Stimulated activated CD4-positive, alpha-beta T cell treated with anti-CD3 and anti-CD28 coated beads, Interleukin-4, amount 100 ng/mL, for 1 hour (primary cell): ENCODE measurements around the gene IRAK3.
"Not testable (repeated sequence)": the region's sequence is repeated elsewhere in the genome, so short reads cannot be mapped to it uniquely, and the experiment has no call there.

Experiments used
- DNase-seq: peaks from one replicate; pipeline ENCODE4 v3.0.0-alpha.2; 2020

The IRAK3 gene

DNA sequence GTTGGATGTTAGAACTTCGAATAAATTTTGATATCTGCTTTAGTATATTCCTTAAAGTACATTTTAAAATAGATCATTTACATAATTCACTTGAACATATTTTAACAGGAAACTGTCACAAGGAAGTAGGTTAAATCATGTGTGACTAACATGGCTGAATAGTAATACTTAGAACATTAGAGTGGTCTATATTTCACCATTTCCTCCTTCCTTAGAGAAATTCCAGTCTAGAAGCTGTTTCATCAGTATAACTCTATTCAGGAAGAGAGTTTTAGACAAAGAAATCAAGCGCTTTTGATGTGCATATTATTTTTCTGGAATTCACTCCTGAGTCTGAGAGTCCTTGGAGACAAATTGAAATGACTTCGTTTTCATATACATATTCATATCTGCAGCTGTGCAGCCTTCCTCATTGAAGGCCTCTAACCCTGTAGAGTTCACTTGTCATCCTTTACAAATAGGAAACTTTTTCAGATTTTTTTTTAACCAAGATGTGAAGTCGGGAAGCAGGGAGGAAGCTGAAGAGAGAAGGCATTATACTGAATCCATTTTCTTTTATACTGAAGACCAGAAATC is 28.4 kb downstream of the IRAK3 start:
- no peak for DNase-seq

DNA sequence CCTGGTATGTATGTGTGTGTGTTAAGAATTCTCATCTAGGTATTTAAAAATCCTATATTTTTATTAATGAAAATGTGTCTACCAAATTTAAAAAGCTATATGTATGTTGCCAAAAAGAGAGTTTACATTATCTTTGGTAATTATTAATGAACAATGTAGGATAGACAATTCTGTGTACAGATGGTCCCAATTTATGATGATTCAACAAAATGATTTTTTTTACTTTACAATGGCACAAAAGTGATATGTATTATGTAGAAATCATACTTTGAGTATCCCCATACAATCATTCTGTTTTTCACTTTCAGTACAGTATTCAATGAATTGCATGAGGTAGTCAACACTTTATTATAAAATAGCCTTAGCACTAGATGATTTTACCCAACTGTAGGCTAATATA is 39.4 kb downstream of the IRAK3 start:
- DNase-seq, result no peak

DNA sequence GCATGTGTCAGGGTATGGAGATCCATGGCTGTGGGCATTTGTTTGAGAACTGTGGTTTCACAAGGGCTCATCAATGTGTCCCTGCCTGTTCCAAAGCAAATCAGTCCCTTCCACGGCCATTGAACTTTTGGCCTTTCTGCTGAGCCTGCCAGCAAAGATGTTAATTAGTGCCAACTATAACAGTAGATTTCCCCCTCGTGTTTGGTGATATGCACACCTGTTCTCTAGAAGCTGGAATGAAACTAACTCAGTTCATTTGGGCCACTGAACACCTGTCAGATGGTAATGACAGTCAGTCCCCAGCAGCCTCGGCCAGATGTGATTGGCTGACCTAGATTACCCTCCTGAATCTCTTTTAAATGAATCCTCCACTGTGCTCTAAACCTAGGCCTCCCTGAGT is 43.2 kb downstream of the IRAK3 start:
- DNase-seq, result no peak

DNA sequence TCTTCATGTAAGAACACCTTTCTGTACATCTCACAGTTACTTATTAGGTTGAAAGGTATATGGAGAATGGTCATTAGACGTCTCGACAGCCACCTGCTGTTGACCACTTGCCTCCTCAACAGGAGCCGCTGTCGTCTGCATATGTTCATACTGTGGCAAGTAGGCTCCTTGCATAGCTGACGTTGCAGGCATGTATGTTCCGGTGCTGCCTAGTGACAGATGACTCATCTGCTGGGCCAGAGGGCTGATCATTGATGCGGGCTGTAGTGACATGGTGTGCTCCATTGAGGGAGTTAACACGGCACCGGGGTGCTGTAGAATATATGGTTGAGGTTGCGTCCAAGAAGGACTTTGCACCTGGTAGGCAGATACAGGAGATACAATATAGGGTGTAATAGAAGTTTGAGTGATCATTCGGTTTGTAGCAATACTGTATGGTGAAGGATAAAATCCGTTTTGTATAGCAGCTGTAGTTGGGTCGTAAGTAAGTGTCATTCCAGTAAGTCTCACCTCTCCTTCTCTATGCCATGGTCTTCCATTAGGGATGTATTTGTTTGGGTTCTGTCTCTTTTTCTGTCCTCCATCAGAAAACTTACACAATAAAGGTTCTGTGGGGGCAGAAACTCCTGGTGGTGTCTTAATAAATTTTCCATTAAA is 45.2 kb downstream of the IRAK3 start:
- peak; percentile 15 for DNase-seq

DNA sequence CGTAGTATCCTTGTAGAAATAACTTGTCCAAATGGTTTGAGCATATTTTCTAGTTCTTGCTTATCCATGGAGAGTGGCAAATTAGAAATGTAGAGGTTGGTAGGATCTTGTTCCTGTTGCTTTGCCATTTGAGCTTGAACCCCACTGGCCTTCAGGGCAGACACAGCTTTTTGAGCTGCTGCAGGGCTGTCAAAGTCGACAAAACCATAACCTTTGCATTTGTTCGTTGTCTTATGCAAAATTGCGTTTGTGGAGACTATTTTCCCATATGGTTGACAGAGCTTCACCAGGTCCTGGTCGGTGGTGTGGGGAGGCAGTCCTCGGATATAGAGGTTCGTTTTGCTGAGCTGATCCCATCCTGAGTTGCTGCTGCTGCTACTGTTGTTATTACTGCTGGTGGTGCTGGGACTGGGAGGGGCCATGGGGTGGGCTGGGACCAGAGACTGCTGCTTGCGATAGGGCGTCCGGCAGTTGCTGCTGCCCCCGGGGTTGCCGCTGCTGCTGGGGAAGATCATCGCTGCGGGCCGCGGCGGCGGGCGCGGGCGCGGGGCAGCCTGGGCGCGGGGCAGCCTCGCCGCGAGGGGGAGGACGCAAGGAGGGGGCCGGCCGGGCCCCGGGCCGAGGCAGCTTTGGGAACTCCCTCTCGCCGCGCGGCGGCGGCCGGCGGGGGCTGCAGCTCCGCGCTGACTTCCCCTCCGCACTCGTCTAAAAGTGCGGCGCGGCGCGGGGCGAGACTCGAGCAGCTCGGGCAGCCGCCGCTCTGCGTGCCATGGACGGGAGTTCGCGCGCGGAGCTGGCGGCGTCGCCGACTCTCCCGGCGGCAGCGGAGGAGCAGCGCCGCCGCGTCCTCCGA is 46.0 kb downstream of the IRAK3 start:
- peak; percentile 40 for DNase-seq

DNA sequence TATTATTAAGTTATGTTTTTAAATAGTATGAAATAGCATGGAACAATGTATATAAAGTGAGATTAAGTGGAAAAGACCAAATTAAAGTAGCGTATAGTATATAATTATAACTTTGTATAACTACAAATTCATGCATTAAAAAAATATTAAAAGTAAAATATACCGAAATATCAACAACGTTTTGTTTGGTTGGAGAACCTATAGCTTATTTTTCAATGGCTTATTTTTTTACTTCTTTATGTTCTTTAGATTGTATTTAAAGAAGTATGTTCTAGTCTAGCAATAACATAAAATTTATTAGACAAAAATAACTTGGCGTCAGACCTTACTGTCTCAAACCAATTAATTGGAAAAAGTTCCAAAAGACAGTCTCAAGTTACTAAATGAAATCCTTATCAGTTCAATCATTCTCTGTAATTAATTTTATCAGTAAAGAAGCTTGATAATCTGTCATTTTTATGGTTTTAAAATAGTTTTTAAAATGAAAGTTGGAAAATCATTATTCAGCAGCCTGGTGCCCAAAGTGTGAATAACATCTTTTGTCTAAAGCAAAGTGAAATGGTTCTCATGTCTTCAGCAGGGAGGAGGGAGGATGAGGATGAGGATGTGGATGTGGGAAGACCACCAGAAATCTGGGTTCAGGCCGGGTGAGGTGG is 46.7 kb downstream of the IRAK3 start:
- no peak for DNase-seq

DNA sequence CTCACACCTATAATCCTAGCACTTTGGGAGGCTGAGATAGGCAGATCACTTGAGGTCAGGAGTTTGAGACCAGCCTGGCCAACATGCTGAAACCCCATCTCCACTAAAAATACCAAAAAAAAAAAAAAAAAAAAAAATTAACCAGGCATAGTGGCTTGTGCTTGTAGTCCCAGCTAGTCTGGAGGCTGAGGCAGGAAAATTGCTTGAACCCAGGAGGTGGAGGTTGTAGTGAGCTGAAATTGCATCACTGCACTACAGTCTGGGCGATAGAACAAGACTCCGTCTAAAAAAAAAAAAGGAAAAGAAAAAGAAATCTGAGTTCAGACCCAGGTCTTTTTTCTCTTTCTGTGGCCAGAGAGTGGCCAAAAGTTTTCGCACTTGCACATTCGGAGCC is 47.3 kb downstream of the IRAK3 start:
- DNase-seq, result not testable (repeated sequence)

DNA sequence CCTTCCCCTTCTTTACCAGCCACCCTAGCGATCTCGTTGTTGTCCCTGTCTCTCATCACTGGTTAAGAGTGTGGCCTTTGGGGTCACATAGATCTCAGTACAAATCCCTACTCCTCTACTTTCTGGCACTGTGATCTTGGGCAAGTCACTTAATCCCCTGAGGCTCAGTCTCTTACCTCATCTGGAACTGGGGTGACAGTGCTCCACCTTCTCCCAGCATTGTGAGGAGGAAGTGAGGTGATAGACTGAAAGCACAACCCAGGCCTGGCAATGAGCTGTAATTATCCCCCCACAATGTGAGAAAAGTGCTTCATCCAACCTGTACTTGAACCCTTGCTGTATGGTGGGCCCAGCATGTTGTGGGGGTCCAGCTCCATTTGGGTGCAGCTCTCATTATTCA is 48.0 kb downstream of the IRAK3 start:
- no peak for DNase-seq

DNA sequence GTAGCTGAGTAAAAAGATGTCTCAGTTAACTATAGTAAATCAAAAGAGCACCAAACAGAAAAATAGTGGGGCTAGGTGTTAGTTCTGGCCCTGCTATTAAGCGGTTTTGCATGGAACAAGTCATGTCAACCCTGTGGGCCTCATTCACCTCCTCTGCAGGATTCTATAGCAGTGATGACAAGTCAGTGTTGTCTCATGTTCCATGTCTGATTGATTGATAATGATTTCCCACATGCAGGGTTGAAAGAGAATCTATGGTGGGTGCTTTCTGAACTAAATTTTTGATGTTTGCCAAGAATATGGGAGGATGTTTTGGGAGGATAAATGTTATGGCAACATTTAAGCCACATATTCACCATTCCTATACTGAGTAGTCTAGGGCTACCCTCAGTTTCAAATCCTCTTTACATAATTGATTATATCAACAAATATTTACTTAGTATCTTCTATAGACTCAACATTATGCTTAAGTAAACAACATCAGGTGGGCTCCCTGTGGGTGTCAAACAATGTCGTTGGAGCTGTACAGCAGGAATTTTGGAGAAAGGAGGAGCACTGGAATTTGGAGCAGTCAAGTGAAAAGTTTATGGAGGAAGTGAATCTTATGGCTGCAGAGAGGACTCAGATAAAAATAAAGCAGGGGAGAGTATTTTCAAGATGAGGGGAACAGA is 48.6 kb downstream of the IRAK3 start:
- DNase-seq, result no peak

DNA sequence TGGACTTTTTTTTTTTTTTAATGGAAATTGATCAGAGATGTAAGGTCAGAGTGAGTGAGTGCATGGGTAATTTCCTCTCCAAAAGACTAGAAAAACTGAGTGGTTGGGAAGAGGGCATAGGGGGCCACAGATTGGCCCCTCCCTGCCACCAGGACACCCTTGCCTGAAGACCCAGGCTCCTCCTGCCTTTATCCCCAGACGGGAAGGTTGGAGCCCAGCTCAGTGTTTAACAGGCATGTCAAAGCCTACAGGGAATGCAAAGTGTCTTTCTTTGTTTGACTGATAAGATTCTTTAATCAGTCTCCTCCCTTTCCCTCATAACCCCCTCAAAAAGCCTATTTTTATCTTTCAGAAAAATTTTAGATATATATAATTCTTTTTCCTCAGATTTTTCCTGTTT is 50.3 kb downstream of the IRAK3 start:
- DNase-seq, result no peak

DNA sequence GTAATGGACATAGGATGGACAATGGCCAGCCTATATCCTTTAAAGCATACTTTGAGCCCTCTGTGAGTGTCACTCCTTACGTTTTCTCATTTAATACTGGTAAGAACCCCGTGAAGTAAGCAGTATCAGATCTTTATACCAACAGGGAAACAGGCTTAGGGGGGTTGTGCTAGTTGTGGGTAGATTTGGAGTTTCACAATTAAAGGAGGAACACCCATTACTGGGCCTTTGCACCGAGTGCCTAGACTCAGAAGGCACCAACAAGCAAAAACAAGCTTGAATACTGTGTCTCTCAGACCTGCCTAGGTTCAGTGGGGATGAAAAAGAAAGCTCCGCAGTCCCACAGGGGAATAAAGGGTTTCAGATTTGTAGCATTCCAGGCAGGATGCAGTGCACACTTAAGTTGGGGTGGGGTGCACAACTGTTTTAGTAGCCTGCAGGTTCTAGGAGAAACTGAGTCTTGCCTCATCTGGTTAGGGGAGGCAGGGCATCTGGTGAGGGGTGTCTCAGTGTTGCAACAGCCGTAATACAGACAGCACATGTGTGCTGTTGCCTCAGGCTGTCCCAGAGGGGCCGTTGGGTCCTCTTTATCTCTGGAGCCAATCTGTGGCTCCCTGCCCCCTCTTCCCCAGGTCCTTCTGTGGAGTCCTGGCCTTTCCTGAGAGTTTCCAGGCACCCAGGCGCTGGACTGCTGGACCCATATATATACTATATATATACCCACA is 51.2 kb downstream of the IRAK3 start:
- DNase-seq, result no peak

DNA sequence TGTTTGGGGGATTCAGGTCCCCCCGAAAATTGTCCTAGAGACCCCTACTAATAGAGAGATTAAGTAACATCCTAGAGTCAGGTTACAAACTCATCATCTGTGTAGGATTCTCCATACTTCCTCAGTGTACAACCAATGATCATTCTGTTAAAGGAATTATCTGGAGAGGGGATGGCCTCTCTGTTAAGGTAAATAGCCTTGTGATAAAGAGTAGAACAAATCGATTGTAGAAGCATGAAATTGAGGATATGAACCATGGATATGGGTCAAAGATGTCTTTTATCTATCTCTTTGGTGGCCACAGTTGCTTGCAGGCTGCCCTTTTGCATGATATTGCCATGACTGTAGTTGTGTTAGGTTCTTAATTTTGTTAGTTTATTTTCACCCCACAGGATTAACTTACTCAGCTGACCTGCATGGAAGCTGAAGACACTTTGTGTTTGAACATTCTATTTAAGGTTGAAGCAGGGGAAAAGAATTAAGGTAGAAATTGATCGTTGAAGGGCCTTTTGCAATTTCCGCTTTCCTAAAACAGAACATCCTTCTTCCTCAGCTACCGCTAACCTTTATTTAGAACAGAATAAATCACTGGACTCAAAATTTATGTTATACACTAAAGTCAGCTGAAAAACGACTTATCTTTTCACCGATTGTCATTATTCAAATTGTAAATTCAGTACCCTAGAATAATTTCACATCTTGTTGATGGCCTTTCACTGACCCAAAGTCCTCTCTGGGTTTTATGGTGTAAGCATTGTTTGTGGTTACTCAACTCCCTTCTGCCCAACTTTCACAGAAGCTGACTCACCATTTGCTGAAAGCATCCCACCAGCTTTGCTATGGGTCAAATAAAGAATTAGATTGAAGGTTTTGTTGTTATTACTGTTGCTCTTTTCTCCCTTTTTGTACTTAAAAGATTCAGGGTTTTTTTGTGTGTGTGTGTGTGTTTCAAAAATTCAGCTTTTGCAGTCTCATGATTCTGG is 52.3 kb downstream of the IRAK3 start:
- no peak for DNase-seq

DNA sequence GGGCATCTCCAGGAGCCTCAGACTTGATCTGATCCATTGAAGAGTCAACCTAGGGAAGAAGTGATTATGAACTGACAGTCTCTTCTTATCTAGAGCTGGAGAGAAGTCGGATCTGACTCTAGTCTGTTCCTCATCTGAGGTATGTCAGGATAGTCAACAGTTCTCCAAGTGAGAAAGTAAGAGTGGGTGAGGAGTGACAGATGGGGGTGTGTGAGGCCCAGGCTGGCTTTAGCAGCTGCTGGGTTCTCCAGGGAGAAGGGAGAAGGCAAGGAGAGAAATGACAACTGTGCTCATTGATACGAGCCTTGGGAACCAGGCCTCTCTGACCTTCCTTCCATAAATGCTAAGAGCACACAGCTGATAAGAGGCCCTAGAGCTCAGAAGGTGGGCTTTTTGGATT is 53.3 kb downstream of the IRAK3 start:
- no peak for DNase-seq

DNA sequence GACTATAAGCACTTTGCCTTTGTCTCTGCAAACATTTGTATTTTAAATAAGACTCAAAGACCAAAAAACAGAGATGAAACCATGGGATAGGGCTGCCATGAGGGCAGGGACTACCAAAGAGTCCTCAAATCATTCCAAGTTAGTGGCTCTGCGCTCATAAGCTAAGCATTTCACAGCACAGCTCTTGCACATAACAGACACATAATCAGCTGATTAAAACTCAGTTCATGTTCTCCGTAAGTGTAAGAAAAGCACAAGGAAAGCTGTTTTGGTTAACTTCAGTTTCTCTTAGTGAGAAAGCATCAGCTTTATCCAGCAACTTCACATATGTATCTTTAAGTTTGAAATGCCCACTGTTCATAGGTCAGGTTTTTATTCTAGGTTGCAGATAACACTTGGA is 54.9 kb downstream of the IRAK3 start:
- no peak for DNase-seq

DNA sequence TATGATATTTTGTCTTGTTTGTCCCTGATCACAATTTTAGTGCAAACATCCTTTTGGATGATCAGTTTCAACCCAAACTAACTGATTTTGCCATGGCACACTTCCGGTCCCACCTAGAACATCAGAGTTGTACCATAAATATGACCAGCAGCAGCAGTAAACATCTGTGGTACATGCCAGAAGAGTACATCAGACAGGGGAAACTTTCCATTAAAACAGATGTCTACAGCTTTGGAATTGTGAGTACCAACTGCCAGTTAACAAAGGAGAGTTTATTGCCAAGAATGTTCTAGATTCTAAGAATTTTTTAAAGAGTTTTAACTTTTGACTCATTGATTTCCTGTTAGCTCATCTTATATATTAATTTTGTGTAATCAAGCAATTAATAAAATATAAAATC is 55.4 kb downstream of the IRAK3 start:
- no peak for DNase-seq

DNA sequence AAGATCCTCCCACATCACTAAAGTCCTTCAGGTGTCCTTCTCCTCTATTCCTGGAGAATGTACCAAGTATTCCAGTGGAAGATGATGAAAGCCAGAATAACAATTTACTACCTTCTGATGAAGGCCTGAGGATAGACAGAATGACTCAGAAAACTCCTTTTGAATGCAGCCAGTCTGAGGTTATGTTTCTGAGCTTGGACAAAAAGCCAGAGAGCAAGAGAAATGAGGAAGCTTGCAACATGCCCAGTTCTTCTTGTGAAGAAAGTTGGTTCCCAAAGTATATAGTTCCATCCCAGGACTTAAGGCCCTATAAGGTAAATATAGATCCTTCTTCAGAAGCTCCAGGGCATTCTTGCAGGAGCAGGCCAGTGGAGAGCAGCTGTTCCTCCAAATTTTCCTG is 58.7 kb downstream of the IRAK3 start:
- DNase-seq, result no peak

DNA sequence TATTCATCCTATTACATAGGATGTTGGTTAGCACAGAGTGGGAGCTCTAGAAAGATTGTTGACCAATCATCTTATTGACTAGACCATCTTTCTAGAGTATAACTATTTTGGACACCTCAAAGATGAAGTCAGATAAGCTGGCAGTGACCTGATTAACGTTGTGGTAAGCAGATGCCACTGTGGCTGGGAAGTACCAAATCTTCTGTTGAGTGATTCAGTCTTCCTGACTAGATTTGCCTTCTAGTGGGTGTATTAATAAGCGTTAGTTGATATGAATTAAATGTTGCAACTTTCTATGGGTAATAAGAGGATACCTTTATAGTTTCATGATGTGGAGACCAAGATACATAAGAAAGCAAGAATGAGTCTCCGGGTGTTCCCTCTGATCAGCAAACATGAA is 62.0 kb downstream of the IRAK3 start:
- DNase-seq, result no peak

DNA sequence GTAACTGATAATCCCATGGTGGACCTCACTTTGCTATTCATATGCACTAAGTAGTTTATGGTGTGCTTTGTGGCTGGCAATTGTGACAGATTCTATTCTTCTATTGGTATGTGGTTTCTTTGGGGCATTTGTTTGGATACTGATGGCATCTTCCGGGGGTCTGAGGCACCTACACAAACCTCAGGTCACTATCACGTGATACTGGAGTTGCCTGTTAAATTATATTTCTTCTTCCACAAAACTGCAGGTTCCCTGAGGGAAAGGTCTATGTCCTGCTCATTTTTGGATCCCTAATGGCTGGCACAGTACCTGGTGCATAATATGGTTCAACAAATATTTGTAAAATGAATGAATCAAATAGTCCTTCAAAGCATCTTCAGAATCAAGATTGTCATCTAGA is 63.8 kb downstream of the IRAK3 start:
- DNase-seq, result no peak

DNA sequence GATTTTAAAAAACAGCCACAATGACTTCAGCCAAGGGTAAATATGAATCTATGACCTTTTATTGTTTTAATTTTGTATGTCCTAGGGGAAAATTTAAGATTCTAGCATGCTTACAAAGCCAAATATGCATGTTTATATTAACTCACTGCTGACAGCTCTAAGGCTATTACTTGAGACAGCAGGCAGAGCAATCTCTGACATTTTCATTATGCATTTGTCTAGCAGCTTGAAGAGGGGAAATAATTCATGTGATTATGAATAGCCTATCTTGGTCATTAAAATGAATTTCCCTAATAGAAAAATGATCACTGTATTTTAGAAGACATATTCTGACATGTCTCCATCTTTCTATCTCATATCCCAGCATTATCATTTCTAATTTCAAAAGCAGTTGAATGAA is 66.7 kb downstream of the IRAK3 start:
- DNase-seq, result no peak

DNA sequence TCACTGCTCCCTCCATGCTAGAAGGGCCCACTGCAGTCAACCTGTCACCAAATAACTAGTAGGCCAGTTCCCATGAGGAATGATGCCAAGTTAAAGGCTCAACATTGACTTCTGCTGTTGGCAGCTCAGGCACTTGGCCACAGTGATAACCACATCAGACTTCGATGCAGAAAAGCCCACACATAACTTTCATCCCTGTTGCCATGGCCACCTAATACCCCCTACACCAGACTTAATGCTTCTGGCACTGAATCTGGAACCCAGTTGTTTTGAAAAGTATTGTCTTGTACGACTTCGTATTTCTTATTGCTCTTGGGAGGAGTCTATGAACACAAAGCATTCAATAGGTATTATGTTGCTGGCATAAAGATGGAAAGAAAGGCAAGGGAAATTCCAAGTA is 69.0 kb downstream of the IRAK3 start:
- DNase-seq, result no peak

DNA sequence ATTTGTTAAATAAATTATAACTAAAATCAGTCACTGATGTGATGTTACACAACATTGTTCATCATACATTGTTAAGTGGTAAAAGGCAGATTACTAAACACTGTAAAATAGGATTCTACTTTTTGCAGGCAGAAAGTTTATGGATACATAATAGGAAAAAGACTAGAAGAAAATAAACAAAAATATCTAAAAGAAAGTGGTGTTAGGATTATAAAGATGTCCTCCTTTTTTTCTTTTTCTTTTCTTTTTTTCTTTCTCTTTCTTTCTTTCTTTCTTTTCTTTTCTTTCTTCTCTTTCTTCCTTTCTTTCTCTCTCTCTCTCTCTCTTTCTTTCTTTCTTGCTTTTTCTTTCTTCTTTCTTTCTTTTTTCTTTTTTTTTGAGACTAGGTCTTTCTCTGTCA is 73.7 kb downstream of the IRAK3 start:
- DNase-seq, result no peak
